ENCODE measurements around the gene SFRP4. TPM values are rescaled to one million over a fixed set of nuclear protein-coding genes. Genes with fewer than 3 reads are reported as not detected.
"Not testable (repeated sequence)": the region's sequence is repeated elsewhere in the genome, so short reads cannot be mapped to it uniquely, and the experiment has no call there.

SFRP4 gene
- total and polyA plus RNA-seq, 2 donors (not counting 3 experiments of a cell fraction or from before 2014, with no cell fraction given), result not detected

- H3K4me2 ChIP-seq (ENCODE audit: insufficient read depth, low read length), result no peak overlapping the region
- TF ChIP-seq JUN (IDR thresholded peaks at IDR 0.05; ENCODE audit: borderline replicate concordance, insufficient read depth, insufficient read length, low read depth) (no peak), MYC (IDR thresholded peaks at IDR 0.05; ENCODE audit: low read depth, low read length) (no peak), FOS (IDR thresholded peaks at IDR 0.05; ENCODE audit: borderline replicate concordance, insufficient read depth, low read length) (no peak), POLR2AphosphoS5 (IDR thresholded peaks at IDR 0.05; ENCODE audit: insufficient read depth, low read depth, low read length) (no peak), EZH2 (IDR thresholded peaks at IDR 0.05; ENCODE audit: borderline replicate concordance, low read depth, low read length, severe bottlenecking) (no peak), GATA2 (IDR thresholded peaks at IDR 0.05; ENCODE audit: insufficient read depth, insufficient read length, low read depth, low read length) (no peak), MAX (IDR thresholded peaks at IDR 0.05; ENCODE audit: insufficient read depth, insufficient read length) (no peak), CTCF (IDR thresholded peaks at IDR 0.05; ENCODE audit: extremely low read depth in 1 of 2, insufficient read depth in 1 of 2, low read depth in 1 of 2, low read length in 2 of 2) (no peak), POLR2A (IDR thresholded peaks at IDR 0.05; ENCODE audit: low read depth, low read length) (no peak)
- intact Hi-C loops (cut with micrococcal nuclease), result no loop called here
- no peaks in the 10 kb centered on the region for H3K9me1 ChIP-seq (replicated peaks; ENCODE audit: control insufficient read depth, extremely low read depth, insufficient read depth, low read length)
- H3K27ac ChIP-seq (ENCODE audit: insufficient read depth, low read depth, low read length), result no peak overlapping the region
- FAIRE-seq (no peak), DNase-seq (ENCODE audit: low read depth, low spot score) (no peak)
- no peak overlapping the region for H2AFZ ChIP-seq (ENCODE audit: low read depth, low read length)
- no peak overlapping the region for H3K9ac ChIP-seq (replicated peaks; ENCODE audit: extremely low read depth, insufficient read depth, low read length)
- H3K4me3 ChIP-seq (replicated peaks in 1 of 3; ENCODE audit: insufficient read depth in 1 of 3, low read depth in 1 of 3, low read length in 3 of 3), result no peak overlapping the region
- no peaks in the 10 kb centered on the region for H4K20me1 ChIP-seq (replicated peaks; ENCODE audit: control insufficient read depth, extremely low read depth, insufficient read depth, low read length)
- POLR2A ChIA-PET, result no interaction called here
- no peaks in the 10 kb centered on the region for H3K9me3 ChIP-seq (replicated peaks; ENCODE audit: control insufficient read depth, insufficient read depth, low read length)
- dilution Hi-C loops (cut with MboI; ENCODE audit: extremely low pct_ligation_motif_present, low sequenced_read_pairs), result no loop called here
- no peaks in the 10 kb centered on the region for H3K36me3 ChIP-seq (ENCODE audit: control insufficient read depth in 2 of 2, extremely low read depth in 1 of 2, insufficient read depth in 2 of 2, low read length in 2 of 2)
- no peaks in the 10 kb centered on the region for H3K4me1 ChIP-seq (ENCODE audit: control insufficient read depth, extremely low read depth, insufficient read depth, low read length)
- no peaks in the 10 kb centered on the region for H3K79me2 ChIP-seq (ENCODE audit: control insufficient read depth, insufficient read depth, low read length)
- CTCF ChIA-PET, result no interaction called here
- BruUV-seq (replicated peaks), result no TSS peak
- H3K27me3 ChIP-seq (ENCODE audit: control insufficient read depth in 2 of 2, insufficient read depth in 2 of 2, low read length in 2 of 2), result no peaks in the 10 kb centered on the region
Measured at GRCh38 chr7:37956791-37957190, 40.2 kb upstream of the SFRP4 start.

- H3K9me1 ChIP-seq (replicated peaks; ENCODE audit: control insufficient read depth, extremely low read depth, insufficient read depth, low read length); DNase-seq (ENCODE audit: low read depth, low spot score); H3K9ac ChIP-seq (replicated peaks; ENCODE audit: extremely low read depth, insufficient read depth, low read length); H3K36me3 ChIP-seq (ENCODE audit: control insufficient read depth in 2 of 2, extremely low read depth in 1 of 2, insufficient read depth in 2 of 2, low read length in 2 of 2); intact Hi-C loops (cut with micrococcal nuclease); BruUV-seq (replicated peaks); H3K27ac ChIP-seq (ENCODE audit: insufficient read depth, low read depth, low read length); FAIRE-seq; H3K4me3 ChIP-seq (replicated peaks in 1 of 3; ENCODE audit: insufficient read depth in 1 of 3, low read depth in 1 of 3, low read length in 3 of 3); H2AFZ ChIP-seq (ENCODE audit: low read depth, low read length); H3K27me3 ChIP-seq (ENCODE audit: control insufficient read depth in 2 of 2, insufficient read depth in 2 of 2, low read length in 2 of 2); H3K4me1 ChIP-seq (ENCODE audit: control insufficient read depth, extremely low read depth, insufficient read depth, low read length); H3K79me2 ChIP-seq (ENCODE audit: control insufficient read depth, insufficient read depth, low read length); H3K9me3 ChIP-seq (replicated peaks; ENCODE audit: control insufficient read depth, insufficient read depth, low read length); H3K4me2 ChIP-seq (ENCODE audit: insufficient read depth, low read length); POLR2A ChIA-PET; dilution Hi-C loops (cut with MboI; ENCODE audit: extremely low pct_ligation_motif_present, low sequenced_read_pairs); CTCF ChIA-PET; H4K20me1 ChIP-seq (replicated peaks; ENCODE audit: control insufficient read depth, extremely low read depth, insufficient read depth, low read length): not testable (repeated sequence)
Measured at GRCh38 chr7:37954217-37954616, 37.6 kb upstream of the SFRP4 start.
